A549 (cell line): ENCODE results near the gene UBE4A. TPM values are rescaled to one million over a fixed set of nuclear protein-coding genes. Genes with fewer than 3 reads are reported as not detected.

Source experiments
- ATAC-seq, 2 experiments: fragments of 200-7000 bp in 1 of 2; fragments of >200 bp in 1 of 2; cut with Nextera tagmentation in 1 of 2; cut with Tn5 transposase in 1 of 2; 3 replicates each; pipeline versions ENCODE4 v1.8.0 to v1.9.1; 2018 to 2020; ENCODE audit warnings: mild to moderate bottlenecking in 1 of 2, moderate library complexity in 1 of 2
- CTCF ChIA-PET: fragments of 300-600 bp; sonication (Branson Sonifier 250); formaldehyde crosslinking; extraction: SDS; loops from one replicate; lab custom pipeline; 2021; ENCODE audit warnings: antibody characterized with exemption, inconsistent platforms; lab: Yijun Ruan, JAX
- POLR2A ChIA-PET: fragments of 350-600 bp; formaldehyde crosslinking; extraction: SDS; loops from one replicate; lab custom pipeline; 2021; ENCODE audit warnings: antibody characterized with exemption, inconsistent platforms; lab: Yijun Ruan, JAX
- DNase-seq, 2 experiments: peaks; one replicate each; pipeline versions ENCODE4 v3.0.0 to v3.0.0-alpha.2; 2011 to 2016; ENCODE audit warnings: low read depth in 1 of 2, low spot score in 1 of 2
- FAIRE-seq: peaks from 2 replicates; lab custom pipeline; 2011; peaks lifted over from hg19 to GRCh38; lab: Jason Lieb, UNC
- H3K27ac ChIP-seq, 2 experiments: fragments of >200 bp; sonication (Bioruptor Twin); formaldehyde crosslinking; 3 replicates each; pipeline ENCODE4 v1.5.1; 2016 to 2017
- H3K4me1 ChIP-seq: fragments of >200 bp; sonication (Bioruptor Twin); formaldehyde crosslinking; 3 replicates; pipeline ENCODE4 v1.6.1; 2016
- H3K4me2 ChIP-seq: fragments of >200 bp; sonication (Bioruptor Twin); formaldehyde crosslinking; 3 replicates; pipeline ENCODE4 v1.6.1; 2016
- H3K4me3 ChIP-seq: fragments of >200 bp; sonication (Bioruptor Twin); formaldehyde crosslinking; 3 replicates; pipeline ENCODE4 v1.5.1; 2016
- H3K9me3 ChIP-seq: fragments of >200 bp; sonication (Bioruptor Twin); formaldehyde crosslinking; 3 replicates; pipeline ENCODE4 v1.6.1; 2016
- BHLHE40 ChIP-seq: IDR thresholded peaks from 2 replicates; pipeline ENCODE4 v1.6.1; 2012; ENCODE audit warnings: low read depth, low read length, inconsistent platforms
- CBX2 ChIP-seq: fragments of 200-600 bp; sonication (generic); IDR thresholded peaks from 2 replicates; pipeline ENCODE4 v1.6.1; 2016; ENCODE audit warnings: low read depth, mild to moderate bottlenecking, borderline replicate concordance
- CBX8 ChIP-seq: fragments of 200-600 bp; sonication (generic); IDR thresholded peaks from 2 replicates; pipeline ENCODE4 v1.6.1; 2016
- CEBPB ChIP-seq, 2 experiments: fragments of >200 bp in 1 of 2; sonication (Bioruptor Twin) in 1 of 2; formaldehyde crosslinking in 1 of 2; IDR thresholded peaks; 2 replicates each; pipeline ENCODE4 v1.6.1; 2012 to 2016
- CHD4 ChIP-seq: fragments of 200-600 bp; sonication (generic); IDR thresholded peaks from 2 replicates; pipeline ENCODE4 v1.6.1; 2016; ENCODE audit warnings: antibody characterized with exemption, mild to moderate bottlenecking, borderline replicate concordance
- CTCF ChIP-seq: fragments of >200 bp; sonication (Bioruptor Twin); formaldehyde crosslinking; IDR thresholded peaks from 3 replicates; pipeline ENCODE4 v1.5.1; 2016
- EHF ChIP-seq: fragments of 250-450 bp; sonication (Bioruptor Pico); IDR thresholded peaks from 2 replicates; pipeline ENCODE4 v1.5.0; 2020; ENCODE audit warnings: mild to moderate bottlenecking
- EP300 ChIP-seq, 2 experiments: fragments of >200 bp; sonication (Bioruptor Twin); formaldehyde crosslinking; IDR thresholded peaks; 2 replicates in 1 of 2; 3 replicates in 1 of 2; pipeline ENCODE4 v1.6.1; 2016 to 2017
- FOSL2 ChIP-seq, 2 experiments: fragments of 450-650 bp in 1 of 2; fragments of >200 bp in 1 of 2; sonication (Bioruptor Twin) in 1 of 2; formaldehyde crosslinking; IDR thresholded peaks; 2 replicates each; pipeline versions ENCODE4 v1.5.0 to v1.6.1; 2016 to 2020; ENCODE audit warnings: mild to moderate bottlenecking in 1 of 2, moderate library complexity in 1 of 2
- FOXS1 ChIP-seq: fragments of 250-450 bp; sonication (Bioruptor Pico); IDR thresholded peaks from 2 replicates; pipeline ENCODE4 v1.5.0; 2020; ENCODE audit warnings: mild to moderate bottlenecking, moderate library complexity
- HDAC2 ChIP-seq: fragments of 200-600 bp; sonication (generic); IDR thresholded peaks from 2 replicates; pipeline ENCODE4 v1.6.1; 2016
- HMGXB4 ChIP-seq: fragments of 250-450 bp; sonication (Bioruptor Pico); IDR thresholded peaks from 2 replicates; pipeline ENCODE4 v1.5.0; 2021; ENCODE audit warnings: mild to moderate bottlenecking, moderate library complexity, borderline replicate concordance
- KDM5A ChIP-seq: fragments of 200-600 bp; sonication (generic); IDR thresholded peaks from 2 replicates; pipeline ENCODE4 v1.6.1; 2016; ENCODE audit warnings: antibody characterized with exemption, mild to moderate bottlenecking
- MAX ChIP-seq: IDR thresholded peaks from 2 replicates; pipeline ENCODE4 v1.6.1; 2012
- MYC ChIP-seq: IDR thresholded peaks from 2 replicates; pipeline ENCODE4 v1.6.1; 2012; ENCODE audit warnings: mild to moderate bottlenecking, inconsistent platforms, low read length, improper control_type of control experiment, borderline replicate concordance
- PBX3 ChIP-seq: IDR thresholded peaks from 2 replicates; pipeline ENCODE4 v1.6.1; 2012
- POLR2AphosphoS2 ChIP-seq: conservative IDR thresholded peaks from 2 replicates; pipeline ENCODE4 v1.6.1; 2012; ENCODE audit warnings: low read length, improper control_type of control experiment, inconsistent platforms
- RARB ChIP-seq: fragments of 250-450 bp; sonication (Bioruptor Pico); IDR thresholded peaks from 2 replicates; pipeline ENCODE4 v1.8.0; 2021; ENCODE audit warnings: mild to moderate bottlenecking, moderate library complexity
- RCOR1 ChIP-seq: fragments of 150-350 bp; IDR thresholded peaks from 2 replicates; pipeline ENCODE4 v1.6.1; 2014; ENCODE audit warnings: antibody characterized with exemption, low read length, low read depth
- RFX5 ChIP-seq: fragments of 450-650 bp; IDR thresholded peaks from 2 replicates; pipeline ENCODE4 v1.7.1; 2014; ENCODE audit warnings: antibody characterized with exemption, mild to moderate bottlenecking, moderate library complexity
- SMC3 ChIP-seq: fragments of >200 bp; sonication (Bioruptor Twin); formaldehyde crosslinking; IDR thresholded peaks from 3 replicates; pipeline ENCODE4 v1.6.1; 2018; ENCODE audit warnings: inconsistent platforms
- SREBF2 ChIP-seq: fragments of 450-650 bp; IDR thresholded peaks from 2 replicates; pipeline ENCODE4 v1.6.1; 2014; ENCODE audit warnings: mild to moderate bottlenecking, moderate library complexity
- TFCP2L1 ChIP-seq: fragments of 250-450 bp; sonication (Bioruptor Pico); IDR thresholded peaks from 2 replicates; pipeline ENCODE4 v1.5.0; 2021; ENCODE audit warnings: mild to moderate bottlenecking
- ZC3H11A ChIP-seq: fragments of 450-650 bp; IDR thresholded peaks from 2 replicates; pipeline ENCODE4 v1.6.1; 2014; ENCODE audit warnings: antibody characterized with exemption, mild to moderate bottlenecking
- ZFP36 ChIP-seq: fragments of 450-650 bp; IDR thresholded peaks from 2 replicates; pipeline ENCODE4 v1.6.1; 2014; ENCODE audit warnings: borderline replicate concordance; ENCODE audit not compliant: partially characterized antibody
- WGBS: methylation state at CpG from one replicate; pipeline ENCODE4 v1.1.6; 2017; ENCODE audit errors: missing lambda C conversion rate; 5-methylcytosine and 5-hydroxymethylcytosine counted together
- polyA plus RNA-seq, 4 experiments: library from polyadenylated mRNA; depleted of rRNA in 3 of 4; stranded (reverse); fragments of >200 nt; fragmentation: RNase III in 1 of 4; extraction: RNeasy Plus Mini Kit Qiagen cat#74134 plus additional on column Dnase treatment in 1 of 4; gene quantifications; 2 replicates in 3 of 4; 3 replicates in 1 of 4; pipeline ENCODE4 v1.2.3, GENCODE V29; 2011 to 2017

The UBE4A gene
- polyA plus RNA-seq, 2 of the 4 experiments (the other 2 are of a cell fraction) = 11.4 to 18.9 TPM

GRCh38 chr11:118411530-118411929 is 52.1 kb downstream of the UBE4A start:
- no peak overlapping the region for H3K4me3 ChIP-seq
- H3K4me2 ChIP-seq = no peak overlapping the region
- TF ChIP-seq KDM5A = no peak
- no peak for TF ChIP-seq RCOR1
- no peak for TF ChIP-seq CEBPB (IDR thresholded peaks at IDR 0.05)
- TF ChIP-seq CTCF = no peak
- no peak for TF ChIP-seq FOSL2 (IDR thresholded peaks at IDR 0.05)
- no peak for TF ChIP-seq FOSL2 (CRISPR knock-in tag; IDR thresholded peaks at IDR 0.05)
- no peak for TF ChIP-seq HMGXB4 (CRISPR knock-in tag)
- no peak for TF ChIP-seq HDAC2
- TF ChIP-seq ZFP36 = no peak
- no peak for TF ChIP-seq SREBF2
- no peak for TF ChIP-seq FOXS1 (CRISPR knock-in tag)
- TF ChIP-seq SMC3 = no peak
- no peak for TF ChIP-seq ZC3H11A
- TF ChIP-seq CBX8 = no peak
- TF ChIP-seq EHF (CRISPR knock-in tag) = no peak
- TF ChIP-seq BHLHE40 = no peak
- no peak for TF ChIP-seq RFX5
- TF ChIP-seq TFCP2L1 = no peak
- TF ChIP-seq MYC = no peak
- TF ChIP-seq, all 56 proteins: peak for 0
- ChIA-PET POLR2A (no interaction called here), CTCF (interaction anchor here (0.6 to 1.1 kb wide), 2 partner anchors 18 to 38 kb away, joined by 3 read pairs; no protein-coding TSS in a partner anchor)
- no peaks in the 10 kb centered on the region for H3K9me3 ChIP-seq
- peaks cover 12% of the 10 kb centered on the region for H3K4me1 ChIP-seq
- DNase-seq (no peak), FAIRE-seq (no peak), ATAC-seq (no peak)
- no peak overlapping the region for H3K27ac ChIP-seq
- WGBS = 91% methylated on average over 4 of the region's 4 CpGs

- Histone ChIP-seq H3K27ac (no peak overlapping the region), H3K4me2 (no peak overlapping the region), H3K4me1 (peaks cover 12% of the 10 kb centered on the region), H3K9me3 (no peaks in the 10 kb centered on the region), H3K4me3 (no peak overlapping the region)
- DNase-seq = no peak
- ChIA-PET POLR2A (no interaction called here), CTCF (no interaction called here)
- 89% methylated on average over 1 of the region's 1 CpG for WGBS
- TF ChIP-seq RFX5 (no peak), MYC (no peak), RARB (CRISPR knock-in tag) (no peak), POLR2AphosphoS2 (no peak), SREBF2 (no peak), EP300 (IDR thresholded peaks at IDR 0.05) (no peak), CBX2 (no peak), CTCF (no peak), HMGXB4 (CRISPR knock-in tag) (no peak), KDM5A (no peak), PBX3 (no peak), CBX8 (no peak), FOSL2 (IDR thresholded peaks at IDR 0.05) (no peak), FOSL2 (CRISPR knock-in tag; IDR thresholded peaks at IDR 0.05) (no peak), ZFP36 (no peak), CHD4 (no peak), MAX (no peak)
- FAIRE-seq = no peak
- no peak for ATAC-seq
Measured at GRCh38 chr11:118412921-118413320, 53.5 kb downstream of the UBE4A start.
